GF-D8 (cell line): Measurements from ENCODE around the gene PREP.

ENCODE experiments used
- DNase-seq: peaks from one replicate; lab custom pipeline; 2025; lab: John Stamatoyannopoulos, UW

Gene PREP

GRCh38 chr6:105391705-105392104 is 11.2 kb downstream of the PREP start:
- DNase-seq: no peak

GRCh38 chr6:105389543-105389942 is 13.3 kb downstream of the PREP start:
- no peak for DNase-seq

GRCh38 chr6:105388392-105388791 is 14.5 kb downstream of the PREP start:
- DNase-seq: no peak

GRCh38 chr6:105384004-105384403 is 18.9 kb downstream of the PREP start:
- no peak for DNase-seq

- no peak for DNase-seq
Observed at GRCh38 chr6:105382958-105383357, 19.9 kb downstream of the PREP start.

GRCh38 chr6:105382496-105382895 is 20.4 kb downstream of the PREP start:
- no peak for DNase-seq

- no peak for DNase-seq
Observed at GRCh38 chr6:105380634-105381033, 22.2 kb downstream of the PREP start.

- no peak for DNase-seq
Observed at GRCh38 chr6:105375797-105376196, 27.1 kb downstream of the PREP start.

GRCh38 chr6:105374010-105374420 is 28.9 kb downstream of the PREP start:
- no peak for DNase-seq

- DNase-seq: no peak
Observed at GRCh38 chr6:105373481-105373880, 29.4 kb downstream of the PREP start.

- no peak for DNase-seq
Observed at GRCh38 chr6:105372849-105373182, 30.1 kb downstream of the PREP start.

- no peak for DNase-seq
Observed at GRCh38 chr6:105372142-105372848, 30.6 kb downstream of the PREP start.

GRCh38 chr6:105370351-105370750 is 32.5 kb downstream of the PREP start:
- no peak for DNase-seq

GRCh38 chr6:105369145-105369544 is 33.7 kb downstream of the PREP start:
- no peak for DNase-seq

GRCh38 chr6:105364243-105364642 is 38.6 kb downstream of the PREP start:
- DNase-seq: no peak

GRCh38 chr6:105363100-105363754 is 39.7 kb downstream of the PREP start:
- DNase-seq: no peak

GRCh38 chr6:105359419-105360370 is 43.2 kb downstream of the PREP start:
- DNase-seq: no peak

- no peak for DNase-seq
Observed at GRCh38 chr6:105357165-105357564, 45.7 kb downstream of the PREP start.

GRCh38 chr6:105352037-105352617 is 50.8 kb downstream of the PREP start:
- DNase-seq: no peak

GRCh38 chr6:105348897-105349296 is 54.0 kb downstream of the PREP start:
- no peak for DNase-seq

GRCh38 chr6:105346052-105346451 is 56.8 kb downstream of the PREP start:
- DNase-seq: no peak

- no peak for DNase-seq
Observed at GRCh38 chr6:105345506-105345905, 57.4 kb downstream of the PREP start.
